HepG2 (cell line): ENCODE results near the gene AZU1.

Source experiments
- BRCA1 ChIP-seq: sonication (generic); formaldehyde crosslinking; IDR thresholded peaks from 2 replicates; pipeline ENCODE4 v1.4.0; 2020; ENCODE audit warnings: missing genetic modification reagents
- KAT8 ChIP-seq: IDR thresholded peaks from 2 replicates; pipeline ENCODE4 v1.6.1; 2016; ENCODE audit warnings: missing genetic modification reagents, missing compliant biosample characterization
- KDM4B ChIP-seq: sonication (generic); formaldehyde crosslinking; IDR thresholded peaks from 2 replicates; pipeline ENCODE4 v1.4.0; 2020; ENCODE audit warnings: missing genetic modification reagents
- POLR2A ChIP-seq, 2 experiments: IDR thresholded peaks; 2 replicates each; pipeline ENCODE4 v1.6.1; 2011; ENCODE audit warnings: low read depth in 2 of 2, low read length in 2 of 2, mild to moderate bottlenecking in 1 of 2, moderate library complexity in 1 of 2; ENCODE audit not compliant: insufficient read depth in 1 of 2
- SMYD3 ChIP-seq: sonication (generic); formaldehyde crosslinking; IDR thresholded peaks from 2 replicates; pipeline ENCODE4 v1.8.1; 2023; ENCODE audit warnings: mild to moderate bottlenecking, missing genetic modification reagents
- TEAD3 ChIP-seq: optimal IDR thresholded peaks from 2 replicates; pipeline ENCODE3; 2016; ENCODE audit warnings: borderline replicate concordance
- YY1 ChIP-seq: IDR thresholded peaks from 2 replicates; pipeline ENCODE4 v1.6.1; 2011; ENCODE audit warnings: low read length, low read depth, moderate library complexity, mild to moderate bottlenecking; ENCODE audit not compliant: insufficient read depth, insufficient replicate concordance
- ZMYM4 ChIP-seq: sonication (generic); formaldehyde crosslinking; IDR thresholded peaks from 2 replicates; pipeline ENCODE4 v1.8.1; 2023; ENCODE audit warnings: mild to moderate bottlenecking, missing genetic modification reagents
- ZNF766 ChIP-seq: sonication (generic); formaldehyde crosslinking; IDR thresholded peaks from 2 replicates; pipeline ENCODE4 v1.5.0; 2020; ENCODE audit warnings: missing genetic modification reagents, borderline replicate concordance
- TF ChIP-seq, protein P1 (sequence below): sonication (generic); formaldehyde crosslinking; IDR thresholded peaks from 2 replicates; pipeline ENCODE4 v1.4.0; 2020; ENCODE audit warnings: low read depth, missing genetic modification reagents
- TF ChIP-seq, protein P2 (sequence below): sonication (generic); formaldehyde crosslinking; IDR thresholded peaks from 2 replicates; pipeline ENCODE4 v1.5.0; 2020; ENCODE audit warnings: mild to moderate bottlenecking, missing genetic modification reagents, moderate library complexity
- TF ChIP-seq, protein P3 (sequence below): IDR thresholded peaks from 2 replicates; pipeline ENCODE4 v1.6.1; 2012; ENCODE audit warnings: inconsistent platforms

DNA sequence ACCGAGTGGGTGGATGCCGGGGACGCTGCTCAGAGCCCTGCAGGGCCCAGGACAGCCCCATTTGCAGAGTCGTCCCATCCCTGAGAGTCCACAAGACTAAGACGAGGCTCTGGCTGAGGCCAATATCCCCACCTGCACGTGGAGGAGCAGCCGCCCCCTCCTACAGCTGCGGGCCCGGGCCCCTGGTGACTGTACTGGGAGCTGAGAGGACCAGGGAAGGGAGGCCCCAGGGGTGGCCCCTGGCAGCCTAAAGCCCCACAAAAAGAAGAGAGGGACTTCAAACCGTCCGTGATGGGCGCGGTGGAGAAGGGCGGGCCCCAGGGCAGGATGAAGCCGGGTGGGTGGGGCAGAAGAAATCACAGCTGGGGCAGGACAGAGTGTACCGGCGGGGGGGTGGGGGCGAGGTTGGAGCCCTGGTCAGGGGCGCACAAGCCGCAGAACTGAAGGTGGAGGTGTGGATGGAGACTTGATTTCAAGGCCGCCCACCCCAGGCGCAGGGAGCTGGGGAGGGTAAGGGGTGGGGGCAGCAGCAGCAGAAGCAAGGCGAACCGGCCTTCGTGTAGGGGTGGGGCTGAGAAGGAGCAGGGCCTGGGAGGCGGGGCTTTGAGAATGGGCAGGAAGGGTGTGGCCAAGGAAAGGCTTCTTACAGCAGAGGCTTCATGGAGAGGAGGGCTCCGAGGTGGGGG lies 44.8 kb downstream of the AZU1 start:
- no peak for TF ChIP-seq BRCA1 (CRISPR knock-in tag)
- no peak for TF ChIP-seq POLR2A (IDR thresholded peaks at IDR 0.05; ENCODE audit: insufficient read depth in 1 of 2, low read depth in 2 of 2, low read length in 2 of 2)
- TF ChIP-seq KAT8 (CRISPR knock-in tag) = no peak
- no peak for TF ChIP-seq KDM4B (CRISPR knock-in tag)
- no peak for TF ChIP-seq ZMYM4 (CRISPR knock-in tag)
- TF ChIP-seq, protein P1, sequence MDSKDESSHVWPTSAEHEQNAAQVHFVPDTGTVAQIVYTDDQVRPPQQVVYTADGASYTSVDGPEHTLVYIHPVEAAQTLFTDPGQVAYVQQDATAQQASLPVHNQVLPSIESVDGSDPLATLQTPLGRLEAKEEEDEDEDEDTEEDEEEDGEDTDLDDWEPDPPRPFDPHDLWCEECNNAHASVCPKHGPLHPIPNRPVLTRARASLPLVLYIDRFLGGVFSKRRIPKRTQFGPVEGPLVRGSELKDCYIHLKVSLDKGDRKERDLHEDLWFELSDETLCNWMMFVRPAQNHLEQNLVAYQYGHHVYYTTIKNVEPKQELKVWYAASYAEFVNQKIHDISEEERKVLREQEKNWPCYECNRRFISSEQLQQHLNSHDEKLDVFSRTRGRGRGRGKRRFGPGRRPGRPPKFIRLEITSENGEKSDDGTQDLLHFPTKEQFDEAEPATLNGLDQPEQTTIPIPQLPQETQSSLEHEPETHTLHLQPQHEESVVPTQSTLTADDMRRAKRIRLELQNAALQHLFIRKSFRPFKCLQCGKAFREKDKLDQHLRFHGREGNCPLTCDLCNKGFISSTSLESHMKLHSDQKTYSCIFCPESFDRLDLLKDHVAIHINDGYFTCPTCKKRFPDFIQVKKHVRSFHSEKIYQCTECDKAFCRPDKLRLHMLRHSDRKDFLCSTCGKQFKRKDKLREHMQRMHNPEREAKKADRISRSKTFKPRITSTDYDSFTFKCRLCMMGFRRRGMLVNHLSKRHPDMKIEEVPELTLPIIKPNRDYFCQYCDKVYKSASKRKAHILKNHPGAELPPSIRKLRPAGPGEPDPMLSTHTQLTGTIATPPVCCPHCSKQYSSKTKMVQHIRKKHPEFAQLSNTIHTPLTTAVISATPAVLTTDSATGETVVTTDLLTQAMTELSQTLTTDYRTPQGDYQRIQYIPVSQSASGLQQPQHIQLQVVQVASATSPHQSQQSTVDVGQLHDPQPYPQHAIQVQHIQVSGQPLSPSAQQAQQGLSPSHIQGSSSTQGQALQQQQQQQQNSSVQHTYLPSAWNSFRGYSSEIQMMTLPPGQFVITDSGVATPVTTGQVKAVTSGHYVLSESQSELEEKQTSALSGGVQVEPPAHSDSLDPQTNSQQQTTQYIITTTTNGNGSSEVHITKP (CRISPR knock-in tag) = no peak
- TF ChIP-seq TEAD3 (CRISPR knock-in tag) = no peak
- TF ChIP-seq, protein P2, sequence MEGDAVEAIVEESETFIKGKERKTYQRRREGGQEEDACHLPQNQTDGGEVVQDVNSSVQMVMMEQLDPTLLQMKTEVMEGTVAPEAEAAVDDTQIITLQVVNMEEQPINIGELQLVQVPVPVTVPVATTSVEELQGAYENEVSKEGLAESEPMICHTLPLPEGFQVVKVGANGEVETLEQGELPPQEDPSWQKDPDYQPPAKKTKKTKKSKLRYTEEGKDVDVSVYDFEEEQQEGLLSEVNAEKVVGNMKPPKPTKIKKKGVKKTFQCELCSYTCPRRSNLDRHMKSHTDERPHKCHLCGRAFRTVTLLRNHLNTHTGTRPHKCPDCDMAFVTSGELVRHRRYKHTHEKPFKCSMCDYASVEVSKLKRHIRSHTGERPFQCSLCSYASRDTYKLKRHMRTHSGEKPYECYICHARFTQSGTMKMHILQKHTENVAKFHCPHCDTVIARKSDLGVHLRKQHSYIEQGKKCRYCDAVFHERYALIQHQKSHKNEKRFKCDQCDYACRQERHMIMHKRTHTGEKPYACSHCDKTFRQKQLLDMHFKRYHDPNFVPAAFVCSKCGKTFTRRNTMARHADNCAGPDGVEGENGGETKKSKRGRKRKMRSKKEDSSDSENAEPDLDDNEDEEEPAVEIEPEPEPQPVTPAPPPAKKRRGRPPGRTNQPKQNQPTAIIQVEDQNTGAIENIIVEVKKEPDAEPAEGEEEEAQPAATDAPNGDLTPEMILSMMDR = no peak
- TF ChIP-seq, protein P3, sequence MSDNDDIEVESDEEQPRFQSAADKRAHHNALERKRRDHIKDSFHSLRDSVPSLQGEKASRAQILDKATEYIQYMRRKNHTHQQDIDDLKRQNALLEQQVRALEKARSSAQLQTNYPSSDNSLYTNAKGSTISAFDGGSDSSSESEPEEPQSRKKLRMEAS = no peak
- TF ChIP-seq ZNF766 (CRISPR knock-in tag) = no peak
- no peak for TF ChIP-seq YY1
- TF ChIP-seq SMYD3 (CRISPR knock-in tag) = no peak
